ENCODE measurements around the gene CD163L1.

CD163L1 gene

DNA sequence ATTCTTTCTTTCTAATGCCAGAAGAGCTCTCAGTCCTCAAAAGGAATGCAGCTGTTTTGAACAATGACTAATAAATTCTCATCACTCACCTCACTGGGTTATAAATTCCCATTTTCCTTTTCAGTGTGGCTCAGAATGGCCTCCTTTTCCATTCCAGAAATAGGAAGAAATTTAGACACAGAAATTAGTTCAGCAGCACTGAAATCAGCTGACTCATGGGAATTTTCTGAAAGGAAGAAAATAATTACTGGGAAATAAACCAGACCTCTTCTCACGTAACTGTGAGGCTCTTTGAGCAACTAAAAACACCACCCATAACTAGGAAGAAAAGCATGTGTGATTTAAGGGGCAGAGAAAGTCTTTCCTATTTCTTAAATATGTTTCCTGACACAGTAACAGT is 35.8 kb upstream of the CD163L1 start:
- TF ChIP-seq POLR2A (IDR thresholded peaks at IDR 0.05; ENCODE audit: extremely low read depth, insufficient read length) = no peak
- TF ChIP-seq MAX (IDR thresholded peaks at IDR 0.05; ENCODE audit: low read depth, low read length) = no peak
- no peak for TF ChIP-seq MYC (IDR thresholded peaks at IDR 0.05; ENCODE audit: low read depth, low read length)
- TF ChIP-seq, protein P1, sequence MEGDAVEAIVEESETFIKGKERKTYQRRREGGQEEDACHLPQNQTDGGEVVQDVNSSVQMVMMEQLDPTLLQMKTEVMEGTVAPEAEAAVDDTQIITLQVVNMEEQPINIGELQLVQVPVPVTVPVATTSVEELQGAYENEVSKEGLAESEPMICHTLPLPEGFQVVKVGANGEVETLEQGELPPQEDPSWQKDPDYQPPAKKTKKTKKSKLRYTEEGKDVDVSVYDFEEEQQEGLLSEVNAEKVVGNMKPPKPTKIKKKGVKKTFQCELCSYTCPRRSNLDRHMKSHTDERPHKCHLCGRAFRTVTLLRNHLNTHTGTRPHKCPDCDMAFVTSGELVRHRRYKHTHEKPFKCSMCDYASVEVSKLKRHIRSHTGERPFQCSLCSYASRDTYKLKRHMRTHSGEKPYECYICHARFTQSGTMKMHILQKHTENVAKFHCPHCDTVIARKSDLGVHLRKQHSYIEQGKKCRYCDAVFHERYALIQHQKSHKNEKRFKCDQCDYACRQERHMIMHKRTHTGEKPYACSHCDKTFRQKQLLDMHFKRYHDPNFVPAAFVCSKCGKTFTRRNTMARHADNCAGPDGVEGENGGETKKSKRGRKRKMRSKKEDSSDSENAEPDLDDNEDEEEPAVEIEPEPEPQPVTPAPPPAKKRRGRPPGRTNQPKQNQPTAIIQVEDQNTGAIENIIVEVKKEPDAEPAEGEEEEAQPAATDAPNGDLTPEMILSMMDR (IDR thresholded peaks at IDR 0.05; ENCODE audit: low read depth, low read length) = no peak
- DNase-seq (ENCODE audit: low read depth) = no peak
- no peak overlapping the region for H3K4me3 ChIP-seq (ENCODE audit: low read depth, low read length)

GRCh38 chr12:7472060-7472459 is 28.1 kb upstream of the CD163L1 start:
- TF ChIP-seq, protein P1 (IDR thresholded peaks at IDR 0.05; ENCODE audit: low read depth, low read length) = no peak
- TF ChIP-seq MYC (IDR thresholded peaks at IDR 0.05; ENCODE audit: low read depth, low read length) (no peak), MAX (IDR thresholded peaks at IDR 0.05; ENCODE audit: low read depth, low read length) (no peak), POLR2A (IDR thresholded peaks at IDR 0.05; ENCODE audit: extremely low read depth, insufficient read length) (no peak)
- no peak for DNase-seq (ENCODE audit: low read depth)
- H3K4me3 ChIP-seq (ENCODE audit: low read depth, low read length) = no peak overlapping the region

DNA sequence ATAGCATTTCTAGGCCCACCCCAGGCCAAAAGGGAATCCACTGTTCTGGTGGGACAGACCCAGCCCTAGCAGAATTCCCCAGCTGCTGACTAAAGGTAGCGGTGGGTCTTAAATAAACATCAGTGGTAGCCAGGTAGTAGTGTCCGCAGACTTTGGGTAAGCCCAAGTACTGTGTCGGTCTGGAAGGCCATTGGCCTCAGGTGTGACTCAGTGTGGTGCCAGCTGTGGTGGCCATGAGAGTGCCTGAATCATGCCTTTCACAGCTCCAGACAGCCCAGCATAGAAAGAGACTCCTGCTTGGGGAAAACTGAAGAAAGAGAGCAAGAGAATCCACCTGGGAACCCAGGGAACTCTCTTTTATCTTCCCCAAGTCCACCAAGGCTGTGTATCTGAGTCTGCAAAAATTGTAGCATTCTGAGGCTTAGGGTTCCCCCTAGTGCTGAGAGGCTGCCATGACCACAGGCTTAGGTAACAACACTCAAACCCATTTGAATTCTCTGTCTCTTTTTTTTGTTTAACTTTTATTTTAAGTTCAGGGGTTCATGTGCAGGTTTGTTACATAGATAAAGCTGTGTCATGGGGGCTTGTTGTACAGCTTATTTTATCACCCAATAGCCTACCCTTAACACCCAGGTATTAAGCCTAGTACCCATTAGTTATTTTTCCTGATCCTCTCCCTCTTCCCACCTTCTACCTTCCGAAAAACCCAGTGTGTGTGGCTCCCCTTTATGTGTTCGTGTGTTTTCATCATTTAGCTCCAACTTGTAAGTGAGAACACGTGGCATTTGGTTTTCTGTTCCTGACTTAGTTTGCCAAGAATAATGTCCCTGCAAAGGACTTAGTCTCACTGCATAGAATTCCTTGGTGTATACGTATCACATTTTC is 16.7 kb upstream of the CD163L1 start:
- H3K4me3 ChIP-seq (ENCODE audit: low read depth, low read length) = no peak overlapping the region
- DNase-seq (ENCODE audit: low read depth) = peak; percentile 64
- no peak for TF ChIP-seq POLR2A (IDR thresholded peaks at IDR 0.05; ENCODE audit: extremely low read depth, insufficient read length)
- TF ChIP-seq, protein P1 (IDR thresholded peaks at IDR 0.05; ENCODE audit: low read depth, low read length) = peak; percentile 88
- TF ChIP-seq MYC (IDR thresholded peaks at IDR 0.05; ENCODE audit: low read depth, low read length) = no peak

DNA sequence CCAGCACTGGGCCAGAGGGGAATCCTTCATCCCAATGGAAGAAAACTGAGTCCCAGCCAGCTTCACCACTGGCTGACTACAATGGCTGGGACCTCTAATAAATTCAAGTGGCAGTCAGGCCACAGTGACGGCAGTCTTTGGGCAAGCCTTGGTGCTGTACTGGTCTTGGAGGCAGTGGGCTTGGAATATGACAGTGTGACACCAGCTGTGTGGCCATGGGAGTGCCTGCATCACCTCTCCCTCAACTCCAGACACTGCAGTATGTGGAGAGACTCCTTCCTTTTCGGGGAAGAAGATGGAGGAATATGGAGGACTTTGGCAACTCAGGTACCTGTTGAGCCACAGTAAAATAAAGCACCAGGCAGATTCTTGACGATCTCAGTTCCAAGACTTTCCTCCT is 16.0 kb upstream of the CD163L1 start:
- H3K4me3 ChIP-seq (ENCODE audit: low read depth, low read length) = no peak overlapping the region
- TF ChIP-seq, protein P1 (IDR thresholded peaks at IDR 0.05; ENCODE audit: low read depth, low read length) = no peak
- TF ChIP-seq MAX (IDR thresholded peaks at IDR 0.05; ENCODE audit: low read depth, low read length) (no peak), MYC (IDR thresholded peaks at IDR 0.05; ENCODE audit: low read depth, low read length) (no peak), POLR2A (IDR thresholded peaks at IDR 0.05; ENCODE audit: extremely low read depth, insufficient read length) (no peak)
- DNase-seq (ENCODE audit: low read depth) = no peak

- TF ChIP-seq MYC (IDR thresholded peaks at IDR 0.05; ENCODE audit: low read depth, low read length) (no peak), MAX (IDR thresholded peaks at IDR 0.05; ENCODE audit: low read depth, low read length) (no peak), POLR2A (IDR thresholded peaks at IDR 0.05; ENCODE audit: extremely low read depth, insufficient read length) (no peak)
- TF ChIP-seq, protein P1 (IDR thresholded peaks at IDR 0.05; ENCODE audit: low read depth, low read length) = no peak
- peak; percentile 19 for DNase-seq (ENCODE audit: low read depth)
- no peak overlapping the region for H3K4me3 ChIP-seq (ENCODE audit: low read depth, low read length)
Observed at GRCh38 chr12:7451756-7452155, 7.8 kb upstream of the CD163L1 start.
